Left lung (tissue), 10 donors: Measurements from ENCODE around the gene TTC33. TPM values are rescaled to one million over a fixed set of nuclear protein-coding genes. Genes with fewer than 3 reads are reported as not detected.

ENCODE experiments used
- ATAC-seq: fragments of 200-7000 bp; cut with Tn5 transposase; one replicate; pipeline ENCODE4 v1.9.1; 2020; ENCODE audit warnings: moderate library complexity
- DNase-seq, 4 donors: peaks; one replicate each; pipeline ENCODE4 v3.0.0-alpha.2; 2013 to 2020
- H3K27ac ChIP-seq, 2 donors: fragments of 200-600 bp; sonication (generic) in 1 of 2; one replicate each; pipeline versions ENCODE4 v1.5.0 to v1.8.0; 2020 to 2021
- H3K27me3 ChIP-seq, 2 donors: fragments of 200-600 bp; sonication (generic) in 1 of 2; one replicate each; pipeline versions ENCODE4 v1.5.0 to v1.8.0; 2020 to 2021
- H3K36me3 ChIP-seq, 2 donors: fragments of 200-600 bp; sonication (generic) in 1 of 2; one replicate each; pipeline versions ENCODE4 v1.5.0 to v1.8.0; 2020 to 2021
- H3K4me1 ChIP-seq, 2 donors: fragments of 200-600 bp; one replicate each; pipeline ENCODE4 v1.8.0; 2021
- H3K4me3 ChIP-seq, 2 donors: fragments of 200-600 bp; sonication (generic) in 1 of 2; one replicate each; pipeline versions ENCODE4 v1.5.0 to v1.8.0; 2020 to 2021; ENCODE audit warnings: mild to moderate bottlenecking in 1 of 2
- H3K9me3 ChIP-seq, 2 donors: fragments of 200-600 bp; sonication (generic) in 1 of 2; one replicate each; pipeline versions ENCODE4 v1.5.0 to v1.8.0; 2020 to 2021
- CTCF ChIP-seq, 2 donors: fragments of 200-600 bp; sonication (generic) in 1 of 2; IDR thresholded peaks; one replicate each; pipeline versions ENCODE4 v1.5.0 to v1.8.0; 2021; ENCODE audit warnings: antibody characterized with exemption in 2 of 2
- intact Hi-C, 2 donors: fragments of 100-400 bp; cut with DNase I; formaldehyde crosslinking; loops; one replicate each; pipeline versions ENCODE4 v1.11.2 to v1.14.2; 2022
- polyA plus RNA-seq, 6 donors: library from polyadenylated mRNA; unstranded; fragments of 120-200 nt; gene quantifications; one replicate each; pipeline ENCODE4 v1.2.1, GENCODE V29; 2013; ENCODE audit not compliant: insufficient read length in 6 of 6
- total RNA-seq, 2 donors: library from RNA; stranded (reverse); fragmentation: NEBNext Ultra II Directional; extraction: Animal tissue kit (Norgen Biotek cat#: 25700); gene quantifications; one replicate each; pipeline ENCODE4 v1.2.1, GENCODE V29; 2021
- donor health status: DM: no; HTN: yes; CAD: no.
- donor health status: DM: no; HTN: no; CAD: no.

The TTC33 gene
- total and polyA plus RNA-seq, 8 donors = 11.1 to 41.0 (median 33.0) TPM

- Histone ChIP-seq H3K9me3 (peaks cover 0 to 16% of the 10 kb centered on the region in 2 donors), H3K4me1 (no peaks in the 10 kb centered on the region), H3K27me3 (no peaks in the 10 kb centered on the region), H3K4me3 (no peak overlapping the region), H3K36me3 (no peaks in the 10 kb centered on the region), H3K27ac (no peak overlapping the region)
- DNase-seq (no peak), ATAC-seq (no peak)
- no peak for TF ChIP-seq CTCF (IDR thresholded peaks at IDR 0.05)
- intact Hi-C loops = no loop called here
Measured at GRCh38 chr5:40634593-40634992, 121.2 kb downstream of the TTC33 start.

- DNase-seq = no peak
- H3K27me3 ChIP-seq = no peaks in the 10 kb centered on the region
- no peak overlapping the region for H3K27ac ChIP-seq
- intact Hi-C loops = no loop called here
- TF ChIP-seq CTCF (IDR thresholded peaks at IDR 0.05) = no peak
- no peaks in the 10 kb centered on the region for H3K36me3 ChIP-seq
- no peak for ATAC-seq
- no peak overlapping the region for H3K4me3 ChIP-seq
- H3K4me1 ChIP-seq = no peaks in the 10 kb centered on the region
- peaks cover 0 to 16% of the 10 kb centered on the region in 2 donors for H3K9me3 ChIP-seq
Measured at GRCh38 chr5:40634154-40634553, 121.6 kb downstream of the TTC33 start.

GRCh38 chr5:40631236-40631635 is 124.5 kb downstream of the TTC33 start:
- TF ChIP-seq CTCF (IDR thresholded peaks at IDR 0.05) = no peak
- H3K4me3 ChIP-seq = no peak overlapping the region
- peaks cover 0 to 10% of the 10 kb centered on the region in 2 donors for H3K4me1 ChIP-seq
- no peaks in the 10 kb centered on the region for H3K27me3 ChIP-seq
- H3K36me3 ChIP-seq = no peaks in the 10 kb centered on the region
- intact Hi-C loops = no loop called here
- no peak overlapping the region for H3K27ac ChIP-seq
- no peak for ATAC-seq
- peaks cover 0 to 2% of the 10 kb centered on the region in 2 donors for H3K9me3 ChIP-seq
- no peak for DNase-seq

GRCh38 chr5:40630126-40630525 is 125.6 kb downstream of the TTC33 start:
- Histone ChIP-seq H3K36me3 (no peaks in the 10 kb centered on the region), H3K27me3 (no peaks in the 10 kb centered on the region), H3K4me3 (no peak overlapping the region), H3K9me3 (no peaks in the 10 kb centered on the region), H3K27ac (no peak overlapping the region), H3K4me1 (peaks cover 0 to 10% of the 10 kb centered on the region in 2 donors)
- no peak for TF ChIP-seq CTCF (IDR thresholded peaks at IDR 0.05)
- intact Hi-C loops = no loop called here
- no peak for ATAC-seq
- no peak for DNase-seq

- Histone ChIP-seq H3K27me3 (no peaks in the 10 kb centered on the region), H3K27ac (no peak overlapping the region), H3K36me3 (no peaks in the 10 kb centered on the region), H3K4me3 (no peak overlapping the region), H3K4me1 (peaks cover 0 to 10% of the 10 kb centered on the region in 2 donors), H3K9me3 (no peaks in the 10 kb centered on the region)
- TF ChIP-seq CTCF (IDR thresholded peaks at IDR 0.05) = no peak
- DNase-seq = no peak
- intact Hi-C loops = no loop called here
- ATAC-seq = peak; percentile 35
Measured at GRCh38 chr5:40628407-40628806, 127.4 kb downstream of the TTC33 start.
